Thoracic aorta (tissue), 2 donors: Measurements from ENCODE around the gene LKAAEAR1. TPM values are rescaled to one million over a fixed set of nuclear protein-coding genes. Genes with fewer than 3 reads are reported as not detected.

Experiments
- ATAC-seq: fragments of 150-250 bp; one replicate; pipeline ENCODE4 v1.8.0; 2017; ENCODE audit warnings: low read depth; ENCODE audit not compliant: insufficient number of reproducible peaks, low FRiP score
- DNase-seq: peaks from one replicate; pipeline ENCODE4 v3.0.0-alpha.2; 2020; ENCODE audit warnings: low spot score
- H3K27ac ChIP-seq, 2 donors: fragments of 200-600 bp; sonication (generic); 1 replicate in 1 of 2; 2 replicates in 1 of 2; pipeline ENCODE4 v1.5.1; 2016; ENCODE audit warnings: mild to moderate bottlenecking in 2 of 2, moderate library complexity in 2 of 2
- H3K27me3 ChIP-seq: fragments of 200-600 bp; sonication (generic); replicated peaks from 2 replicates; pipeline ENCODE4 v1.6.0; 2016; ENCODE audit warnings: mild to moderate bottlenecking; ENCODE audit not compliant: insufficient read depth
- H3K36me3 ChIP-seq: fragments of 200-600 bp; sonication (generic); one replicate; pipeline ENCODE4 v1.5.1; 2016
- H3K4me1 ChIP-seq, 2 donors: fragments of 200-600 bp; sonication (generic); 1 replicate in 1 of 2; 2 replicates in 1 of 2; pipeline versions ENCODE4 v1.5.1 to v1.6.0; 2016; ENCODE audit warnings: low read depth in 2 of 2, mild to moderate bottlenecking in 1 of 2; ENCODE audit not compliant: control insufficient read depth in 1 of 2
- H3K4me3 ChIP-seq: fragments of 200-600 bp; sonication (generic); 2 replicates; pipeline ENCODE4 v1.5.1; 2016; ENCODE audit warnings: mild to moderate bottlenecking
- H3K9me3 ChIP-seq: fragments of 200-600 bp; sonication (generic); 2 replicates; pipeline ENCODE4 v1.5.1; 2016
- CTCF ChIP-seq: fragments of 200-600 bp; sonication (generic); IDR thresholded peaks from one replicate; pipeline ENCODE4 v1.5.1; 2019; ENCODE audit warnings: antibody characterized with exemption
- total RNA-seq, 2 donors: library from RNA; depleted of rRNA; stranded (reverse); fragments of >200 nt; gene quantifications; one replicate each; pipeline versions ENCODE4 v1.1.0 to v1.2.3, GENCODE V29; 2016

Gene LKAAEAR1
- total RNA-seq, 2 donors from 2014 or later: not detected

- ATAC-seq: no peak
- peaks cover 18 to 33% of the 10 kb centered on the region in 2 donors for H3K4me1 ChIP-seq
- DNase-seq: no peak
- H3K36me3 ChIP-seq: no peaks in the 10 kb centered on the region
- H3K27ac ChIP-seq: peak overlapping the region; percentile 2 to 33
- H3K9me3 ChIP-seq: no peaks in the 10 kb centered on the region
- TF ChIP-seq CTCF: no peak
- no peaks in the 10 kb centered on the region for H3K27me3 ChIP-seq
- peak overlapping the region; percentile 83 for H3K4me3 ChIP-seq
Measured at GRCh38 chr20:64078934-64079272, 5.3 kb downstream of the LKAAEAR1 start.

DNA sequence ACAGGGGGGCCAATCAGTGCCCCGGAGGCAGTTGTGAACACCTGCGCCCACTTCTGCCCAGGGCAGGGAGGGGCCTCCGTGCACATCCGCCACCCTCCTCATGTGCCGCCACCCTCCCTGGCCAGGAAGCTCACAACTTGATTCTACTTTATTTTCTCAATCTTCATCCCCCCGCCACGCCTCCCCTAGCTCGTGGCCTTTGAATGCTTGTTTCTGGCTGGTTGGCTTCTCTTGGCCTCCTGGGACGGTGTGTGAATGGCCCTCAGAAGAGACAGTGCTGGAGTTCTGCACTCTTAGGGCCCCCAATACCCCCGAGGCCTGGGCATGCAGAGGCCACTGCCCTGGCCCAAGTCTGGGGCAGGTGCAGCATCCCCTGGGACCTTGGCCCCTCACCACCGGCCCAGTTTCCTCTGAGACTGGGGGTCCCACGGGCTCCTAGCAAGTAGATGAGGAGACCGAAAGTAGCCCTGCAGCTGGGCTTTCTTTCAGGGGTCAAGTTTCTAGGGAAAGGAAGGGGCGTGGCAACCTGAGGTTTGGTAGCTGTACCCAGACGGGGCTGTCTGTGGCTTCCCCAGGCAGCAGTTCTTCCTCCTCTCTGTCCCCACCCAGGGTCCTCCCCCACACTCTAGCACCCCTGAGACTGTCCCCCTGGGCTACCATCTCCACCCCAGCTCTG lies 6.2 kb downstream of the LKAAEAR1 start:
- no peak for ATAC-seq
- no peak for TF ChIP-seq CTCF
- Histone ChIP-seq H3K4me1 (peaks cover 11 to 24% of the 10 kb centered on the region in 2 donors), H3K9me3 (no peaks in the 10 kb centered on the region), H3K27me3 (no peaks in the 10 kb centered on the region), H3K27ac (no peak overlapping the region), H3K36me3 (peaks cover 6% of the 10 kb centered on the region), H3K4me3 (peak overlapping the region; percentile 83)
- DNase-seq: no peak

- no peak for DNase-seq
- H3K9me3 ChIP-seq: no peaks in the 10 kb centered on the region
- no peak for ATAC-seq
- TF ChIP-seq CTCF: no peak
- peaks cover 11 to 22% of the 10 kb centered on the region in 2 donors for H3K4me1 ChIP-seq
- no peaks in the 10 kb centered on the region for H3K27me3 ChIP-seq
- peaks cover 8% of the 10 kb centered on the region for H3K36me3 ChIP-seq
- no peak overlapping the region for H3K27ac ChIP-seq
- H3K4me3 ChIP-seq: peak overlapping the region; percentile 83
Measured at GRCh38 chr20:64077541-64077875, 6.7 kb downstream of the LKAAEAR1 start.

DNA sequence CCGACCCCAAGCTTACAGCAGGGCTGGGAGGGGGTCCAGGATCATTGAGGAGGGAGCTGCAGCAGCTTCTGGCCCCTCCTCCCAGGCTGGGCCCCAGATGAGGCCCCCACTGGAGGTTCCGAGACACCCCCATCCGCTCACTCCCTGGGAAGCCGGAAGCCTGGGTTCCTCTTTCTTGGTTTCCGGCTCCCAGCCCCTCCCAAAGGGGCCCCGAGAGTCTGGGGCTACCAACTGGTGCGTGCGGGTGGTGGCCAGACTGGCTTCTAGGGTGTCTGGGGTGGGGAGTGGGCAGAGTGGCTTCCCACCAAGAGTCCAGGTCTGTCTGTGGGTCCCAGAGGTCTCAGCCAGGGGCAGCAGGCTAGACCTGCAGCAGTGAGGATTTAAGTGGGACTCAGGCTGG lies 7.1 kb downstream of the LKAAEAR1 start:
- no peak for TF ChIP-seq CTCF
- no peak overlapping the region for H3K27ac ChIP-seq
- no peak for ATAC-seq
- no peaks in the 10 kb centered on the region for H3K9me3 ChIP-seq
- H3K4me1 ChIP-seq: peaks cover 11 to 22% of the 10 kb centered on the region in 2 donors
- H3K4me3 ChIP-seq: peak overlapping the region; percentile 83
- no peak for DNase-seq
- no peaks in the 10 kb centered on the region for H3K27me3 ChIP-seq
- H3K36me3 ChIP-seq: peaks cover 11% of the 10 kb centered on the region

DNA sequence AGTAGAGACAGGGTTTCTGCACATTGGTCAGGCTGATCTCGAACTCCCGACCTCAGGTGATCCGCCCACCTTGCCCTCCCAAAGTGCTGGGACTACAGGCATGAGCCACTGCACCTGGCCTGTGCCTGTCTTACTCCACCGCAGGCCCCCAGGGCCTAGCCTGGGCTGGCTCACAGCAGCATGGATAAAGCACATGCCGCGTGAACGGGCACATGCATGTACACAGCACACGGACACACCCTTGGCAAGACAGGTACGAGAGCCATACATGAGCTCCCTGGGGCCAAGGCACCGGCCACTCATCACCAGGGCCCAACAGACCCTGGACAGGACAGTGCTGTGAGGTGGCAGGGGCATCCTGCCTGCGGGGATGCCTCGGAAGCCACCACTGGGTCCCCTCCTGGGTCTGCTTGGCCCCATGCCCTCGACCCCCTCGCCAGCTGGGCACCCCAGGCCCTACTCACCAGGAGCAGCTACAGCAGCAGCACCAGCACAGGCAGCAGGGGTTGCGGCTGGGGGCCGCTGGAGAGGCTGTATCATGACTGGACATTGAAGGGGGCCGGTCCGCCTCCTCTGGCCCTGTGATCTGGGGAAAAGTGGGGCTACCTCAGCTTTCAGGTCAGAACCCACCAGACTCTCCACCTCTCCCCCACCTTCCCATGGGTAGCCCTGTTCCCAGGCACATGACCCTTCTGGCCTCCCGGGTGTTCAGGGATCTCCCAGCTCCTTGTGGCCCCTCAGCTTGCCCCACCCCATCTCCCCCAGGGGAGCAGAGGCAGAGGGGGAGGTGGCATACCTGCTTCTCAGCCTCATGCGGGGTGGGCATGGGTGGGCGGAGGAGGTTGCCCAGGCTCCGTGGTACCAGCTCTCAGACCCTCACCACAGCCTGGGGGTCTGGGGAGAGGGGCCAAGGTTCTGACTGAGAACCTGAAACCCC lies 7.9 kb downstream of the LKAAEAR1 start:
- DNase-seq (no peak), ATAC-seq (no peak)
- Histone ChIP-seq H3K4me1 (peaks cover 11 to 22% of the 10 kb centered on the region in 2 donors), H3K27me3 (no peaks in the 10 kb centered on the region), H3K36me3 (peaks cover 17% of the 10 kb centered on the region), H3K4me3 (peak overlapping the region; percentile 83), H3K27ac (no peak overlapping the region), H3K9me3 (no peaks in the 10 kb centered on the region)
- no peak for TF ChIP-seq CTCF
